GM23248 (cell line): ENCODE data around the gene RWDD2A.

Experiments used
- EZH2 ChIP-seq: fragments of 200-600 bp; sonication (generic); IDR thresholded peaks from 2 replicates; pipeline ENCODE4 v1.6.1; 2018; ENCODE audit warnings: antibody characterized with exemption, mild to moderate bottlenecking; ENCODE audit not compliant: insufficient read depth, poor library complexity, severe bottlenecking
- EZH2phosphoT487 ChIP-seq: fragments of 200-600 bp; sonication (generic); IDR thresholded peaks from 2 replicates; pipeline ENCODE4 v1.6.1; 2018; ENCODE audit warnings: antibody characterized with exemption, moderate library complexity, mild to moderate bottlenecking, low read depth; ENCODE audit not compliant: insufficient read depth

- no peak for TF ChIP-seq EZH2
- TF ChIP-seq EZH2phosphoT487, result no peak
These were observed 6.2 kb downstream of the RWDD2A start for GRCh38 chr6:83199173-83199862.
